Activated CD4-positive, CD25-positive, alpha-beta regulatory T cell treated with anti-CD3 and anti-CD28 coated beads, Interleukin-2, amount 50 U/mL, for 72 hours (primary cell): ENCODE measurements around the gene SLC8A2.
"Not testable (repeated sequence)": the region's sequence is repeated elsewhere in the genome, so short reads cannot be mapped to it uniquely, and the experiment has no call there.

Experiments used
- DNase-seq: peaks from one replicate; pipeline ENCODE4 v3.0.0; 2021

The SLC8A2 gene

DNA sequence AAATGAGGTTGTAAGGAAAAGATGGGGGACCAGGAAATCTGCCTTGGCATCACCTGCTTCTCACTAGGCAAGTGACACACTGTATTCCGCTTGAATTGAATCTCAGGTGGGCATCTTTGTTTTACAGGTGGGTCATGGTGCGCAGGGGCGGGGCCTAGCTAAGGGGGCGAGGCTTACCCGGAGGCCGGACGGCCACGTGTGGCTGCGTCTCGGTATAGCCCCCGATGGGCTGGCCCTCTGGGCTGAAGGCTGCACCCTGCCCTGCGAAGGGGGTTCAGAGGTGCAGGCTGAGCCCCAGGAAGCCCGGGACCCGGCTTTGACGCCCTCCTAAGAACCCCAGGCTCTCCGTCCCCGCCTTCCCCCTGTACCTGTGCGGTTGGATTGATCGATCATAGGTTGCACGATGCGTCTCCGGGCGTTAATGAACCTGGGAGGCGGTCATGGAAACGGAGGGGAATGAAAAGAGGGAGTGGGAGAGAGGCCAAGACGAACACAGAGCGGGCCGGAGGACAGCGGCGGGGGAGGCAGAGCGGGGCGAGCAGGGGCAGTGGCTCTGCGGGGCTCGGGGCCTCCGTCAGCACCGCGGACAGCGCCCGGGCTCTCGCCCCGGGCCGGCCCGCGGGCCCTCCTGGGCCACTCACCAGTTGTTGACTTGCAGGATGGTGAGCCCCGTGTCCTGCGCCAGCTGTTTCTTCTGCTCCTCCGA lies 64.8 kb downstream of the SLC8A2 start:
- no peak for DNase-seq

DNA sequence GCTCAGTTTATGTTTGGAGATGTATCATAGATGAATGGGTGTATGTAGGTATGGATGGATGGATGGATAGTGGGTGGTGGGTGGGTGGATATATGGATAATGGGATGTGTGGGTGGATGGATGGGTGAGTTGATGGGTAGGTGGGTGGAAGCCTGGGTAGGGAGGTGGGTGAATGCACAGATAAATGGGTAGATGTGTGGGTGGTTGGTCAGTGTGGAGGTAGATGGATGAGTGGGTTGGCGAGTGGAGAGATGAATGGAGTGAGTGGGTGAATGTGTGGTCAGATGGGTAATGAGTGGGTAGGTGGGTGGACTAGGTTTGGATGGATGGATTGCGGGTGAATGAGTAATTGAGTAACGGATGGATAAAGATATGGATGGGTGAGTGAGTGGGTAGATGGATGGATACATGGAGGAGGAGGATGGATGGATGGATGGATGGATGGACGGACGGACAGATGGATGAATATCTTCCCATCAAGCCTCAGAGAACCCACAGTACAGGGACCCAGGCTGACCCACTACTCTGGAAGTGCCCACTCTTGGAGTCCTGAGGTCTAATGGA lies 65.8 kb downstream of the SLC8A2 start:
- no peak for DNase-seq

DNA sequence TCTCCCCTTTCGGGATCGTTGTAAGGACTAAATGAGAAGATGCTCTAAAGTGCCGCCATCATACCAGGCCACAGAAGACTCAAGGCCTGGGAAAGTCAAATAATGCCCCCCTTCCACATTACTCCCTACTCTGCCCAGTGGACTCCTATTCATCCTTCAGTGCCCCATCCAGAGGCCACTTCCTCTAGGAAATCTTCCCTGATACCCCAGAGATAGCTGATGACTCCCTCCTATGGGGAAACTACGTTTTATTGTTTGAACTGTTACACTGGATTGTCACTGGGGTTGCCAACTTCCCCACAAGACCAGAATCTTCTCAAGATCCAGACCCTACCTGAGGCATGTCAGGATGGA lies 66.5 kb downstream of the SLC8A2 start:
- no peak for DNase-seq

DNA sequence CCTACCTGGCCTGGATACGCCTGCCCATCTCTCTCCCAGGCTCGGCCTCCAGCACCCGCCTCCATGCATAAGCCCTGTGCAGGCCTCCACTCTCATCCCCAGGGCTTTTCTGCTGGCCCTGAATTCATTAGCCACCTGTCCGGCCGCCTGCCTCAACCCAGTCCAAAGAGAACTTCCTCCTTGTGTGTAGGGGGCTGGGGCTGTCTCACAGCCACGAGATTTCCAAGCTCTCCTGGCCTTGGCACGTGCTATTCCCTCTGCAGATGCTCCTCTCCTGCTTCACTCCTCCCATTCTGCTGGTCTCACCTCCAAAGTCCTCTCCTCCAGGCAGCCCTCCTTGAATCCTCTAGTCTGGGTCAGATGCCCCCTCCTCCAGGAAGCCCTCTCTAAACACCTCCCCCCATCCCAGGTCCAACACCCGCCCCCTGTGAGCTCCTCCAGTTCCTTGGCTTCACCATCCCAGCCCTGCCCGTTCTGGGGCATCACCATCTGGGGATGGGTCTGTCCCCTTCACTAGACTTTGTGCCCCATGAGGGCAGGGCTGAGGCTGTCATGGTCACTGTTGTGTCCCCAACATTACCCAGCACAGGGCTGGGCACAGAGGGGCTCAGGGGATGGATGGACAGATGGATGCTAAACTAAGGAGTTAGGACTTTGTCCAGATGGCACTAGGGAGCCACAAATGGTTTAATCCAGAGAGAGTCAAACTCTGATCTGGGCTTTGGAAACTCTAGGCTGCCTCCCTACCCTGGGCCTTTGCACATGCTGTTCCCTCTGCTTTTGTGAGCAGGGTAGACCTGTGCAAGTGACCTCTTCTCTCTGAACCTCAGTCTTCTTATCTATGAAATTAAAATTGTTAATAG lies 67.1 kb downstream of the SLC8A2 start:
- no peak for DNase-seq

DNA sequence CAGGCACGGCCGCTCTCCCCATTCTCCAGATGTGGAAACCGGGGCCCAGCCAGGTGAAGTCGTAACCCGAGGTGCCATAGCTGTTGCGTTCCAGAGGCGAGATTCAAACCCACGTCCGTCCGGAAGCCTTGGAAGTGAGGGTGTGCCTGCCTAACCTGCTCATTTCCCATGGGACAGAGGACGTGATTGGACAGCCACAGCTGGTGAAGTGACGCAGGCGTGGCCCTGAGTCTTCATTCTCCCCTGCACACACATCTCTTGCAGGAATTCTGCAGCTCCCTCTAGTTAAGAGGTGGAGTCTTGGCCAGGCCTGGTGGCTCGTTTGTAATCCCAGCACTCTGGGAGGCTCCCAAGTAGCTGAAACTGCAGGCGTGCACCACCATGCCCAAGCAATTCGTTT lies 69.2 kb downstream of the SLC8A2 start:
- DNase-seq, result no peak

DNA sequence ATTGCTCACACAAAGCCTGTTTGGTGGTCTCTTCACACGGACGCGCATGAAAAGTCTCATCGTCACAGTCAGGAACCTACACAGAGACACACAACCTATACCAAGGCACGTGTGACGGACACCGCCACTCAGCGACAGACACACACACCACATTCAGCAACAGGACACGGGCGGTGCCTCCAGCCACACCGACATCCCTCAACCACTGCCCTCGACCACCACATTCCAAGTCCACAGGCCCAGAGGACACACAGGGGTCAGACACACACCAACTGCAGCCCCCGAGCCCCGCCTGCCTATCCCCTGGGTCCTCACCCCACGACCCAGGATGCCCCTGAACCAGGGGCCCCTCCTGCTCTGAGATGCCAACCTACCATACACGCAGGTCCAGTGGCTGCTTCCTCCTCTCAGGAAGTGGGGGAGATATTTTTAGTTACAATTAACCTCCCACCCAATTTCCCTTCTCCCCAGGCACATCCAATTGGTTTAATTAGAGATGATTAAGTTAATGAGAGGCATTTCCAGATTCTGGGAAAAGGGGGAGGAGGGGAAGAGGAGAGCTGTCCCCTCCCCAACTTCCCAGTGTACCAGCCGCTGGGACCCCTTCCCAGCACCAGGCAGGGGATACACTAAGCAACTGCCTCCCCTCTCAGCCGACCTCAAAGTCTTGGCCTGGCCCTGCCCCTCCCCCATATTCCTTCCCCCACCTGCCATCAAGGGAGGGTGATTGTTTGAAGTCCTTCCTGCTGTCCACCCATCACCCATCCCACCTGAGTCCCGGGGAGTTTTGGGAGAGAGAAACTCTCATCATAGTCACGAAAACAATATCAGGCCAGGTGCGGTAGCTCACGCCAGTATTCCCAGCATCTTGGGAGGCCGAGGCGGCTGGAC lies 72.7 kb downstream of the SLC8A2 start:
- no peak for DNase-seq

DNA sequence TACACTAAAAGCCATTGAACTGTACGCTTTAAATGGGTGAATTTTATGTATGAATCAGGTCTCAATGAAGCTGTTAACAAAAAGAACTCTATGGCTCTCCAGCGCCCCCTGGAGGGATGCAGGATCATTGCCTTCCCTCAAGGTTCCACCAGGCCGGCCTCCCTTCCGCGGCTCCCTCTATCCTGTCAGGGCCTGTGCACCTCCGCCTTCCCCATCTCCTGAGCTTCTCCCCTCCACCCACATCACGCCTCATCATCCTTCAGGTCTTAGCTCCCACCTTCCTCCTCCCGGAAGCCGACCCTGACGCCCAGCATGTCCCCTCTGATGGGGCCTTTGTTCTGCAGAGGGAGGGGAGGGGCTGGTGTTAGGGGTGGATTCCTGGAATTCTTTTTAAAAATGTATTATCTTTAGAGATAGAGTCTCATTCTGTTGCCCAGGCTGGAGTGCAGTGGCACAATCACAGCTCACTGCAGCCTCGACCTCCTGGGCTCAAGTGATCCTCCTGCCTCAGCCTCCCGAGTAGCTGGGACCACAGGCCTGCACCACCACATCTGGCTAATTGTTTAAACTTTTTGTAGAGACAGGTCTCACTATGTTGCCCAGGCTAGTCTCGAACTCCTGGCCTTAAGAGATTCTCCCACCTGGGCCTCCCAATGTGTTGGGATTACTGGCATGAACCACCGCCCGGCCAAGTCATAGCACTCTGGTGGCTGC lies 80.0 kb downstream of the SLC8A2 start:
- peak; percentile 88 for DNase-seq

DNA sequence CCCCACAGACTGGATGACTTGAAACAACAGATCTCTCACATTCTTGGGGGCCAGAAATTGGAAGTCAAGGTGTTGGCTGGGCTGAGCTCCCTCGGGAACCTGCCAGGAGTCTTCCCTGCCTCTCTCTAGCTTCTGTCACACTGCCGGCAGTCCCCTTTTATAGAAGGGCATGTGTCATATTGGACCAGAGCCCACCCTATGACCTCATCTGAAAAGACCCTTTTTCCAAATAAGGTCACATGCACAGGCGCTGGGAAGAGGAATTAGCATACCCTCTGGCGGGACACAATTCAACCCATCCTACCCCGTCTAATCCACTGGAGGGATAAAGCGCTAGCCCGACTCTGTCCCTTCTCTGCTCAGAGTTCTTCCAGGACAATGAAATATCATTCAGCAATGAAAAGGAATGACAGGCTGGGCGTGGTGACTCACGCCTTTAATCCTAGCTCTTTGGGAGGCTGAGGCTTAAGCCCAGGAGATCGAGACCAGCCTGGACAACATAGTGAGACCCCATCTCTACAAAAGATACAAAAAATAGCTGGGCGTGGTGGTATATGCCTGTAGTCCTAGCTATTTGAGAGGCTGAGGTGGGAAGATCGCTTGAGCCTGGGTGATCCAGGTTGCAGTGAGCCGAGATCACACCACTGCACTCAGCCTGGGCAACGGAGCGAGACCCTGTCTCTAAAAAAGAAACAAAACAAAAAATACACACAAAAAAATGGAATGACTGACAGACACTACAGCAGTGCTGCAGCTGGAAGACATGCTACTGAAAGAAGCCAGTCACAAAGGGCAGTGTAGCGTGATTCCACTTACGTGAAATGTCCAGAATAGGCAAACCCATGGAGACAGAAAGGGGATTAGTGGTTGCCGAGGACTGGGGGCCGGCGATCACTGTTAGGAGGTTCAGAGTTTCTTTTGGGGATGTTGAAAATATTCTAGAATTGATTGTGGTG lies 80.9 kb downstream of the SLC8A2 start:
- DNase-seq, result no peak

DNA sequence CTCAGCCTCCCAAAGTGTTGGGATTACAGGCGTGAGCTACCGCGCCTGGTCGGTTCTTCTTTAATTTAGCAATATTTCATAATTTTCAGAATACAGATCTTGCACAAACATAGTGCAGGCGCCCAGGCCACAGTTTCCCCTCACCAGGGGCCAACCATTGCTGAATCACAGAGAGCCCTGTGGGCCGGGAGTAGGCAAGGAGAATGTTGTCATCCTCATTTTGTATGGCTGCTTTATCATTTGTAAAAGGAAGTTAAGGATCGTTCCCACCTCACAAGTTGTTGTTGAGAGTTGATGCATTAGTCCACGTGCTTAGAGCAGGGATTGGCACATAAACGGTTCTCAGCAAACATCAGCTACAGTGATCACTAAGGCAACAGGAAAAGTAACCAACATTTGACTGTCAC lies 82.5 kb downstream of the SLC8A2 start:
- DNase-seq, result no peak

DNA sequence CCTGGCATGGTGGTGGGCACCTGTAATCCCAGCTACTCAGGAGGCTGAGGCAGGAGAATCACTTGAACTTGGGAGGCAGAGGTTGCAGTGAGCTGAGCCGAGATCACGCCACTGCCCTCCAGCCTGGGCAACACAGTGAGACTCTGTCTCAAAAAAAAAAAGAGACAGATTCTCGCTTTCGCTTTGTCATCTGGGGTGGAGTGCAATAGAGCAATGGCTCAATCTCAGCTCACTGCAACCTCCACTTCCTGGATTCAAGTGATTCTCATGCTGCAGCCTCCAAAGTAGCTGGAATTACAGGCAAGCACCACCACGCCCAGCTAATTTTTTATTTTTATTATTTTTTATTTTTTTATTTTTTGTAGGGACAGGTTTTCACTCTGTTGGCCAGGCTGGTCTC lies 83.0 kb downstream of the SLC8A2 start:
- not testable (repeated sequence) for DNase-seq

DNA sequence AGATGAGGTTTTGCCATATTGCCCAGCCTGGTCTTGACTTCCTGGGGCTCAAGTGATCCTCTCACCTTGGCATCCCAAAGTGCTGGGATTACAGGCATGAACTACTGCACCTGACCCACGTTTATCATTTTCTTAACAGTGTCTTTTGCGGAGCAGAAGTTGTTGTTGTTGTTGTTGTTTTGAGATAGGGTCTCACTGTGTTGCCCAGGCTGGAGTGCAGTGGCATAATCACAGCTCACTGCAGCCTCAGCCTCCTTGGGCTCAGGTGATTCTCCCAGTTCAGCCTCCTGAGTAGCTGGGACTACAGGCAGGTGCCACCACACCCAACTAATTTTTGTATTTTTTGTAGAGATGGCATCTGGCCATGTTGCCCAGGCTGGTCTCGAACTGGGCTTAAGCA lies 84.1 kb downstream of the SLC8A2 start:
- DNase-seq, result not testable (repeated sequence)

DNA sequence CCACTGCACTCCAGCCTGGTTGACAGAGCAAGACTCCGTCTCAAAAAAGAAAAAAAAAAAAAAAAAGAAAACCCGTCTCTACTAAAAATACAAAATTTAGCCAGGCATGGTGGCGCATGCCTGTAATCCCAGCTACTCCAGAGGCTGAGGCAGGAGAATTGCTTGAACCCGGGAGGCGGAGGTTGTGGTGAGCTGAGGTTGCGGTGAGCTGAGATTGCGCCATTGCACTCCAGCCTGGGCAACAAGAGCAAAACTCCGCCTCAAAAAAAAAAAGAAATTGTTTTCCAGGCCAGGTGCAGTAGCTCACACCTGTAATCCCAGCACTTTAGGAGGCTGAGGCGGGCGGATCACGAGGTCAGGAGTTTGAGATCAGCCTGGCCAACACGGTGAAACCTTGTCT lies 85.1 kb downstream of the SLC8A2 start:
- DNase-seq, result not testable (repeated sequence)

DNA sequence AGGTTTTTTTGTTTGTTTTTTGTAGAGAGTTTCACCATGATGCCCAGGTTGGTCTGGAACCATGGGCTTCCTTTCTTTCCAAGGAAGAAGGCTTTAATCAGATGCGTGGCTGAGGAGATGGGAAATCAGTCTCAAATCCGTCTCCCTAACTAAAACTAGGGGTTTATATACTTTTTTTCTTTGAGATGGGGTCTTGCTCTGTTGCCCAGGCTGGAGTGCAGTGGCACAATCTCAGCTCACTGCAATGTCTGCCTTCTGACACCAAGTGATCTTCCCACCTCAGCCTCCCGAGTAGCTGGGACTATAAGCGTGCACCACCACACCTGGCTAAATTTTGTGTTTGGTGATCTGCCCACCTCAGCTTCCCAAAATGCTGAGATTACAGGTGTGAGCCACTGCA lies 87.2 kb downstream of the SLC8A2 start:
- DNase-seq, result not testable (repeated sequence)

DNA sequence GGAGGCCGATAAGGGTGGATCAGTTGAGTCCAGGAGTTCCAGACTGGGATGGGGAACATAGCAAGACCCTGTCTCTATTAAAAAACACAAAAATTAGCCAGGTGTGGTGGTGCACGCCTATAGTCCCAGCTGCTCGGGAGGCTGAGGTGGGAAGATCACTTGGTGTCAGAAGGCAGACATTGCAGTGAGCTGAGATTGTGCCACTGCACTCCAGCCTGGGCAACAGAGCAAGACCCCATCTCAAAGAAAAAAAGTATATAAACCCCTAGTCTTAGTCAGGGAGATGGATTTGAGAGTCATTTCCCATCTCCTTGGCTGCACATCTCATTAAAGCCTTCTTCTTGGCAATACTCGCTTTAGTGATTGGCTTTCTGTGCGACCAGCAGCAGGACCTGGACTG lies 87.8 kb downstream of the SLC8A2 start:
- not testable (repeated sequence) for DNase-seq

DNA sequence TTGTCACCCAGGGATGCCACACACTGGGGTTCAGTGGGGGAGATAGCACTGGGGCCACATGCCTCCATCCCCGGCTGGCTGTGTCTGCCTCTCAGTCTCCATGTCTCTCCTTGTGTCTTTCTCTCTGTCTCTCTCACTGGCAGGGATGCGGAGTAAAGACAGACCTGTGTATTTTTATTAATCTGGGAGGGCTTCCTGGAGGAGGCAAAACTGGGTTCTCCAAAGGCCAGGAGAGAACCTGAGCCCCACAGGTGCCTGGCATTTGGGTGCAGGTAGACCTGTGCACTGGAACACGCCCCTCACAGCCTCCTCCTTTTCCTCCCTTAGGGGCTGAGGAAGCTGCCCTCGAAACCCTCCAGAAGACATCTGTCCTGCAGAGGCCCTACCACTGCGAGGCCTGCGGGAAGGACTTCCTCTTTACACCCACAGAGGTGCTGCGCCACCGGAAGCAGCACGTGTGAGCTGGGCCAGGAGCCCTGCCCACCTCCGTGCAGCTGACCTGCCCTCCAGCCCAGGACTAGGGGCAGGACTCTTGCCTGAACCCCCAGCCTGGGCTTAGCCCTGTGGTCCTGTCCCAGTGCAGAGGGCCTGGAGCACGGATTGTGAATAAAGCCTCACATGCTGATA lies 89.9 kb downstream of the SLC8A2 start:
- no peak for DNase-seq

DNA sequence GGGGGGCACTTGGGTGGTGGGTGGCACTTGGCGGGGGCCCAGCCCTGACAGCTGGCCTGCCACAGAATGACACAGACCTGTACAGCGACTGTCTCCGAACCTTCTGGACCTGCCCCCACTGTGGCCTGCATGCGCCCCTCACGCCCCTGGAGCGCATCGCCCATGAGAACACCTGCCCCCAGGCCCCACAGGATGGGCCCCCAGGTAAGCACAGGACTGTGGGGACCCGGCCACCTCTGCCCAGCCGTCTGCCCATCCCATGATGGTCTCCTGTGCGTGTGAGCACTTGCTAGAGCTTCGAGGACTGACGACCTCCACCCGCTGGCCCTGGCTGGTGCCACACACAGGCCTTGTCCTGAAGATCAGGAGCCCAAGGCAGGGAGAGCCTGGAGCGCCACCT lies 90.6 kb downstream of the SLC8A2 start:
- no peak for DNase-seq

DNA sequence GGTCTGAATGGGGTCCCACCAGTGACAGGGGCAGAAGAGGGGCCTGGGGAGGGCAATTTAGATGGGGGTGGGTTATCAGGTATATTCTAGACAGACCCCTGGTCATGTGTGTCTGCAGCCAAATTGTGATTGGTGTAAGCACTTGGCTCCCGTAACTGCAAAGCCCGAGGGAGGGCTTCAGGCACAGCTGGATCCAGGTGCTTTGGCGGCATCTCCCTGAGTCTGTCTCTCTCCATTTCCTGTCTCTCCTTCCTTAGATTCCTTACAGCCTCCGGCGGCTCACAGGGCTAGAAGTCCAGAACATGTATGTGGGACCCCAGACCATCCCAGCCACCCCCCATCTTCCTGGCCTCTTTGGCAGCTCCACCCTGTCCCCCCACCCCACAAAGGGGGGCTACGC lies 91.1 kb downstream of the SLC8A2 start:
- DNase-seq, result no peak

DNA sequence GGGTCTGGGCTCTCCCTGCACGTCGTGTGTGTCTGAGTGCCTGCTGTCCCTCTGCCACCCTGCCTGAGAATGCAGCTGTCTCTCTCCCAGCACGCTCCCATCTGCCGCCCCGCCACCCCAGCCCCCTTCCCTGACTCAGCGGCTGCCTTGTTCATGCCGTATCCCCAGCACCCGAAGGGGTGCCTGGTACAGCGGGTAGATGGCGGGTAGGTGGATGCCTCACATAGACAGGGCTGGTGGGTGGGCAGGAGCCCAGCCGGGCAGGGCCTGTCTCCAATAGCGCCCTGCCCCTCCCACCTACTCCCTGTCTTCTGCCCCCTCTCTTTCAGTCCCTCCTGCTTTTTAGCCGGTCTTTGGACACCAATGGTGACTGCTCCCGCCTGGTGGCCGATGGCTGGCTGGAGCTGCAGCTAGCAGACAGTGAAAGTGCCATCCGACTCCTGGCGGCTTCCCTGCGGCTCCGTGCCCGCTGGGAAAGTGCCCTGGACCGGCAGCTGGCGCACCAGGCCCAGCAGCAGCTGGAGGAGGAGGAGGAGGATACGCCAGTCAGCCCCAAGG lies 92.2 kb downstream of the SLC8A2 start:
- no peak for DNase-seq

DNA sequence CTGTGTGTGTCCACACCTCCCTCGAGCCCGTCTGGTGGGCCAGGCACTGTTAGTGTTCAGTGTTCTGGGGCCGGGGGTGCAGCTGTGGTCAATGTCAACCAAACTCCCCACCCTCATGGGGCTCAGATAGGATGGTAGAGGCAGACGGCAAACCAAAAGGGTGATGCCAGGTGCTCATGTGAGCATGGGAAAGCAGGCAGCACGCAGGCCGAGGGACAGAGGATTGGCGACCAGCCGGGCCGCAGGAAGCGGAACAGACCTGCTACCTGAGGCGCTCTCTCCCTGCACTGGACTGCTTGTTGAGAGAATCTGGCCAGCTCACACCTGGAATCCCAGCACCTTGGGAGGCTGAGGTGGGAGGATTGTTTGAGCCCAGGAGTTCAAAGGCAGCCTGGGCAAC lies 93.4 kb downstream of the SLC8A2 start:
- DNase-seq, result no peak
